GM19455 (cell line): ENCODE data around the gene POTEH.
"Not testable (repeated sequence)": the region's sequence is repeated elsewhere in the genome, so short reads cannot be mapped to it uniquely, and the experiment has no call there.

Experiments used
- ATAC-seq: cut with Tn5 transposase; IDR thresholded peaks from one replicate; pipeline ENCODE4 v1.9.1; 2021; ENCODE audit not compliant: unreplicated experiment

POTEH gene

DNA sequence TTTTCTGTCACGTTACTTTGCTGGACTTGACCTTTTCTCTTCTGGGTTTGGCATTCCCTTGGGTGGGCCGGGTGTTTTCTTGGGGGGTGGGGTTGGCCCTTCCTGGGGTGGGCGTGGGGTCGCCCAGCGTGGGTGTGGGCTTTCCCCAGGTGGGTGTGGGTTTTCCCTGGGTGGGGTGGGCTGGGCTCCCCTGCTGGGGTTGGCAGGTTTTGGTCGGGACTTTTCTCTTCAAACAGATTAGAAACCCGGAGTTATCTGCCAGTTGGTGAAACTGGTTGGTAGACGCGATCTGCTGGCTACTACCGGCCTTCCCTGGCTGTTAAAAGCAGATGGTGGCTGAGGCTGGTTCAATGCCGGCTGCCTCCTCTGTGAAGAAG lies at the start of gene POTEH:
Gene POTEH (plus strand): TSS at position 278 of the 377 bp plus-strand sequence. CDS start 52 bp downstream, at position 330.
- ATAC-seq: not testable (repeated sequence)

DNA sequence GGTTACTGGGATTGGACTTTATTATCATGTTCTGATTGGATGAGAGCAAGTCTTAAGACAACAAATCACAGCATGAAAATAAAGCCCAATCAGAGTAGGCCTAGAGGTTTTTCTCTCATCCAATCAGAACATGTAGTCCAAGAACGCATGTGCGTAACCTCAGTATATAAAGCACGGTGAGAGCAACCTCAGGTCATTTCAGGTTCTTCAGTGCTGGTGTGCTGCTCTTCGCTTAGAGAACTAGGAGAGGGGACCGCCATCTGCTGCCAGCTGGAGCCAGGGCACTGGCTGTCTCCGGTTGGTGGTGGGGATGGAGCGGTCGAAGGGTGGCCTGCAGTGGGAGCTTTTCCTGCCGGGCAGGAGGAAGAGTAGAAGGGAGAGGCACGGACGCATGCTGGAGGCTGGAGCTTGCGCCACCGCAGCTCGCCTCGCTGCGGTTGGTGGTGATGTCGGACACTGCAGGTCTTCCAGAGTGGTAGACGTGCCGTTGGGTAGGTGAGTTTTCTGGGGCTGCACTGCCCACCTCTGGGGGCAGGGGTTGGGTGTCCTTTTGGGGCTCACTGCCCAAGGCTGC lies 47.5 kb upstream of the POTEH start:
- not testable (repeated sequence) for ATAC-seq

DNA sequence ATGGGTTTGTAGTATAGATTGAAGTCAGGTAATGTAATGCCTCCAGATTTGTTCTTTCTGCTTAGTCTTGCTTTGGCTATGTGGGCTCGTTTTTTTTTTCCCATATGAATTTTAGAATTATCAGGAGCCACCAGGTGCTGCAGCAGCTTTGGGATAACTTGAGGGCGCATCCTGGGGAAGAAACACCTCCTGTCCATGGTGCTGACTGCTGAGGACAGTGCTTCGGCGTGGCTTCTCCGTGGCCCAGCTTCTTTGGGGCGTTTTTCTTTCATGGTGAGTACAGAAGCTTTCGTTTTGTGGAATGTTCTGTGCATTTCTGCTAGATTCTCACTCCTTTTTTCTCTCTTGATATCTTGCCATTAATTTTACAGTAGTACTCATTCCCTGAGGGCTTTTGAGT lies 37.9 kb upstream of the POTEH start:
- not testable (repeated sequence) for ATAC-seq

DNA sequence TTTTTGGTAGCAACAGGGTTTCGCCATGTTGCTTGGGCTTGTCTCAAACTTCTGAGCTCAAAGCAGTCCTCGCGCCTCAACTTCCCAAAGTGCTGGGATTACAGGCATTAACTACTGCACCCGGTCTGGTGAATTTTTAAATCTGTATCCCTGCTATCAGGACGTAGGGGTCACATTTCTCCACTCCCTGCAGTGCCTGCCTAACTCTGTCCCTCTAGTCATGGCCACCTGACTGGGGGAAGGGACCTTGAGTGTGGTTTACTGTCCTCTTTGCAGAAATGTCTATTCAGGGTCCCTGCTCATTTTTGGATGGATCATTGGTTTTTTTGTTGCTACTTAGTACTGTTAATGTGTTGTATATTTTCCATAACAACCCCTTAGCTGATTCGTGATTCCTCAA lies 37.1 kb upstream of the POTEH start:
- not testable (repeated sequence) for ATAC-seq

DNA sequence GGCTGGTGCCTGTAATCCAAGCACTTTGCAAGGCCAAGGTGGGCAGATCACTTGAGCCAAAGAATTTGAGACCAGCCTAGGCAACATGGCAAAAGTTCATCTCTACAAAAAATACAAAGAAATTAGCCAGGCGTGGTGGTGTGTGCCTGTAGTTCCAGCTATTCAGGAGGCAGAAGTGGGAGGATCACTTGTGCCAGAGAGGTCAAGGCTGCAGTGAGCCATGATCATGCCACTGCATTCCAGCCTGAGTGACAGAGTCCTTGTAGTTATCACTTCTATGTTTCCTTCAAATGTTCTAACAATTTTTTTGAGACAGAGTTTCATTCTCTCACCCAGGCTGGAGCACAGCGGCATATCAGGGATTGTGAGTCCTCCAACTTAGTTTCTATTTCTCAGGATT lies 36.6 kb upstream of the POTEH start:
- not testable (repeated sequence) for ATAC-seq

DNA sequence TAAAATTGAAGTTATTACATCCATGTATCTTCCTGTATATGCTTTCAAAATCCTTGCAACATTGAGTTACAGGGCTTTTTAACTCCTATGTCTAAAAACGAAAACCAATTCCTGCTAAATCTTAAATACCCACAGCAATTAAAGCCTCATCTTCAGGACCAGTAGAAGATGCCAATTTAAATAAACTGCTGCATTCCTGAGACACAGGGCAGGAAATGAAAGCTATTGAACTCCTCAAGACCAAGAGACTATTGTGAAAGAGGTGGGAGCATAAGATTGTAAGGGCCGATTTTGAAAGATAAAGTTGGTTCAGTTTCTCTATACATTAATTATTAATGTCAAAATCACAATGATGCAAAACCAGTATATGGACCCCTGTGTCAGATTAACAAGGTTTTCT lies 28.7 kb upstream of the POTEH start:
- ATAC-seq: not testable (repeated sequence)

DNA sequence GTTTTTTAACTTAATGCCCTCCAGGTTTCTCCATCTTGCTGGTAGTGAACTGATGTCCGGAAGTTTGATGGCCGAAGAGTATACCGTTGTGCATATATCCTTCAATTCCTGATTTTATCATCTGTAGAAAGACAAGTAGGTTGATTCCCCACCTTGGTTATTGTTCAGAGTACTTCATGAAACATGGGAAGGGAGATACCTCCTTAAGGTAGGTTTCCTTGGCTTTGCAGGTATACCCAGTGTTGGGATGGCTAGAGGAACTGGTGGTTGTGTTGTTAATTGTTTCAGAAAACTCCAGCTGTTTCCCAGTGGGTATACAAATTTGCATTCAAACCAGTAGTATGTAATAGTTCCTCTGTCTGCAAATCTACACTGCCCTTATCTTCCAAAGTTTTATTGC lies 25.1 kb upstream of the POTEH start:
- ATAC-seq: not testable (repeated sequence)

DNA sequence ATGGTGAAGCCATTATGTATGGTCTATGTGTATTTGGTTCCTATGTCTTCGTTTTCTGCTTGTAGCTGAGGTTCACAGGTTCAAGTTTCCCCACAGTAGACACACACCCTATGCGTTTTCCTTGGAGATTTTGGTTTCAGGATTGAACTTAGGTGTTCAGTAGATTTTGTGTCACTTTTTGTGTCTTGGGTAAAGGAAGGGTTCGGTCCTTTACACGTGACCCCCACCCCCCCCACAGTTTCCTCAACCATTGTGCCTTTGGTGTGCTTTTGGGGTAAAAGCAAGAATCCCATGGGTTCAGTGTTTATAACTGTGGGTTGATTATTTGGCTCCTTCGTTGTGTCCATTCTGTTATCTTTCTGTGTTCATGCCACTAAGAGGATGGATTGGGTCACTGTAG lies 24.3 kb upstream of the POTEH start:
- not testable (repeated sequence) for ATAC-seq

DNA sequence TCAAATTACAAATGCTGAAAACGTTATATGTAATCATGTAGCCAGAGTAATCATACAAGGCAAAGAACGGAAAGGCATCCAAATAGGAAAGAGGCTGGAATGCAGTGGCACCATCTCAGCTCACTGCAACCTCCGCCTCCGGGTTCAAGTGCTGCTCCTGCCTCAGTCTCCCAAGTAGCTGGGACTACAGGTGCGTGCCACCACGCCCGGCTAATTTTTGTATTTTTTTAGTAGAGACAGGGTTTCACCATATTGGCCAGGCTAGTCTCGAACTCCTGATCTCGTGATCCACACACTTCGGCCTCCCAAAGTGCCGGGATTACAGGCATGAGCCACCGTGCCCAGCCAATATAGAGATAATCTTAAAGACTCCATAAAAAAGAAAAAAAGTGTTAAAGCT lies 20.4 kb upstream of the POTEH start:
- not testable (repeated sequence) for ATAC-seq

DNA sequence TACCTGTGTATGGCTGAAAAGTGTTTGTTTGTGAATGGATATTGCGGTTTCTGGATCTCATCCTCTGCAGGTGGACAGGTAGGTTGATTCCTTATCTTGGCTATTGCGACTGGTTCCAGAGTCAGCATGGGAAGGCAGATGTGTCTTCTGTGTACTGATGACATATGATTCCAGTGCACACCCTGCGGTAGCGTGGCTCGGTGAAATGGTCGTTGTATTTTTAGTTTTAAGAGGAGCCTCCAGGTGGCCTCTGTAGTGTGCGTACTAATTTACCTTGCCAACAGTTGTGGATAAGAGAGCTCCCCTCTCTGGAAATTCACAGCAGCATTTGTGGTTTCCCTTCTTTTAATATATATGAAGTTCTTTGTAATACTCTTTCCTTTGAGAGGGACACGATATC lies 10.1 kb upstream of the POTEH start:
- not testable (repeated sequence) for ATAC-seq

DNA sequence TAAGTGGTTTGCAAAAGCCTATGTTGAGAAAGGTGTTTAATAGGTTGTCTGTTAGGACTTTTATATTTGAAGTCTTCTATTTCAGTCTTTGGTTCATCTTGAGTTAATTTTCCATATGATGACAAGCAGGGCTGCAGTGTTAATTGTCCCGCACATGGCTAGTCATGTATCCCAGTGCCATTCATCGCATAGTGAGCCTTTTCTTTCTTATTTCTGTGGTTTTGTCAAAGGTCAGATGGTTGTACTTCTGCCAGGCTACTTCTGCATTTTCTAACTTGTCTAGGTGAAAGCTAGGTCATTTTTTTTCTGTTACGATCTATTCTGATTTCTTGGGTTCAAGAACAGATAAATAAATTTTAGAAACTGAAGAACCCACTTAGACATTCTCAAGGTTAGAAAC lies 5.7 kb upstream of the POTEH start:
- ATAC-seq: not testable (repeated sequence)

DNA sequence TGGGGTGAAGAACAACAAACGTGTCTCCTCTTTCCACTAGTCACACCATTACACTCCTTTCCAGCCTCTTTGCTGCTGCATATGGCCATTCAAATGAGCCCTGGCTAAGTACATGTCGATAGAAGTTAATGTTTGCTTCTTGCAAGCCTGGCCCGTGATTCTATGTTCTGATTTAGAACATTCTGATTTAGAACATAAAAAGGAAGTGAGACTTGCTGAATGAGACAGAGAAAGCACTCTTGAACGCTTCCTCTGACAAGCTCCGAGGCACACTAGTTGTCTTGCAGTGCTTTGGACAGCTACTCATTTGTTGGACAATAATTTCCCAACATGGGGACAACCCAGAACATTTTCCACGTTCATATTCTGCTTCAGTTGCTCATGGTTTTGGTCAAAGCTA lies 5.1 kb upstream of the POTEH start:
- ATAC-seq: not testable (repeated sequence)

DNA sequence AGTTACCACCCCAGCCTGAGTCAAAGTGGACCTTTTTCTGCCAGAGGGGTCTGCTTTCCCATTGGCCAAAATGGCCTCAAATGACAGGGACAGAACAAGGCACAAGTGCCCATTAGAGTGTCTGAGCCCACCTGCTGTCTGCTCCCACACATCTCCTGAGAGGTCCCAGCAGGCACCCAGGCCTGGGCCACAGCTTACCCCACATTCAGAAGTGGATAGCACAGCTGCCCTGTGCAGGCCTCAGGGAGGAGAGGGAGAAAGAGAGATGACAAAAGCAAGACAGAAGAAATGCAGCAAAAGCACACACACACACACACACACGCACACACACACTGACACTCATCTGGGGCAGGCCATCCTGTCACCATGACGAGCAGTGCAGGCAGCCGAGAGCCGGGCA lies 4.2 kb upstream of the POTEH start:
- ATAC-seq: not testable (repeated sequence)

DNA sequence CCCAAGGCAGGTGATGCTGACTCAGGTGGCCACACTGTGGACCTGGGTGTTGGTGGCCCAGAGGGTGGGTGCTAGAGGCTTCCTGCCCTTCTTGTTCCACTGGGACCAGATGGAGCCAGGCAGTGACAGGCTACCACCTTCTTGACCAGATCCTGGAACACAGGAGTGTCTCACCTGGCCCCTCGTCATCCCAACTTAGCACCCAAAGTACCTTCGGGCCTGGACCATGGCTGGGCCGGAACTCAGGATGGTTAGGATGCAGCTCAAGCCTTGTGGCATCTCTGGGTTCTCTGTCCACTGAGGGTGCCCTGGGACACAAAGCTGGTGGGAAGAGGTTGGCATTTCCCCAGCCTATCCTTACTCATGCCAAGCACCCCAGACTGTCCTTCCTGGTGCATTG lies 2.7 kb upstream of the POTEH start:
- not testable (repeated sequence) for ATAC-seq

DNA sequence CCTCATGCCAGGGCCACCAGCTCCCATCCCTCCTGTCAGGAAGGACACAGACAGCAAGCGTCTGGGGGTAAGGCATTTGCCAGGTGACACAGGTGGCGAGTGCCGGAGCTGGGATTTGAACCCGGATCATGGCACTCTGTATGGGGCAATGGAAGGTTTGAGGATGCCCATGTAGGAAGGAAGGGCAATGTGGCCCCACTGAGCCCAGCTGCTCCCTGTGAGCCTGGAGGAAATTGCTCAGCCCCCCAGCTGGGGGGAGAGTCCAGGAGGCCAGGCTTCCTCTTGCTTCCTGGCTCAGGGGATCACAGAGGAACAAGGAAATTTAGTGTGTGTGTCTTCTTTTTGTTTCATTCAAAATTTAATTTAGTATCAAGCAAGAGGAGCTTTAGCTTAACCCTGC lies 2.1 kb upstream of the POTEH start:
- not testable (repeated sequence) for ATAC-seq

DNA sequence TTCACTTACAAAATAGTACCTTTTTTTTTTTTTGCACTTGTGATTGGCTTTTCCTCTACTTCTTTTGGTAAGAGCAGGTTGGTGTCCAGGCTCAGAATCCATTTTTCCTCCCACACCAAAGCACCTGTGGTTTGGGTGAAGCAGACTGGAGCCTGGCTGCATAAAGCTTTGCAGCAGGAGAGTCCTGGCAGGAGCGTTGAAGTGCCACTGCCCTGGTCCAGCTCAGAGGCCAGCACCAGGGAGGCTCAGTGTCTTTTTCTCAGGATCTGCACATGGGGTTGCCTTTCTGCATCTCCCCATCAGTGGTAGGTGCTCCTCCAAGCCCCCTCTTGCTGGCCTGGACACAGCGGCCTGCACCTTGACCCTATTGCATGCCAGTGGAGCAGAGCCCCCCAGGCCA lies 1.7 kb upstream of the POTEH start:
- not testable (repeated sequence) for ATAC-seq

DNA sequence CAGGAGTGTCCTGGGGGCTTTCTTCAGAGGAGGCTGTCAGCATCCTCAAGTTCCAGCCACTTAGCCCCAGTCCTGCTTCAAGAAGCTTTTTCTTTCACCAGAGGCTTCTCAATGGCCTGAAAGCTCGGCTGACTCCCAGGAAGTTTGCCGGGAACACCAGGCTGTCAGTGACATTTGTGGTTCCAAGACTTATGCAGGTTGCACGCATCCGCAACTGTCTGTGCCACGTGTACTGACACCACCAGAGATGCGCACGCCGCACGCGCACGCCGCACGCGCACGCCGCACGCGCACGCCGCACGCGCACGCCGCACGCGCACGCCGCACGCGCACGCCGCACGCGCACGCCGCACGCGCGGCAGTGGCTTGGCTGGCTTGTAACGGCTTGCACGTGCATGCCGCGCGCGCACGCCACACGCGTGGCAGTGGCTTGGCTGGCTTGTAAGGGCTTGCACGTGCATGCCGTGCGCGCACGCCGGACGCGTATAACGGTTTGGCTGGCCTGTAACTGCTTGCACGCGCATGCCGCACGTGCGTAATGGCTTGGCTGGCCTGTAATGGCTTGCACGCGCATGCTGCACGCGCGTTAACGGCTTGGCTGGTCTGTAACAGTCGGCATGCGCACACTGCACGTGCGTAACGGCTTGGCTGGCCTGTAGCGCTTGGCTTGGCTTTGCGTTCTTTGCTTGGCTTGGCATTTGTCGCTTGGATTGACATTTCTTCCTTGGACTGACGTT lies 646 bp upstream of the POTEH start:
- not testable (repeated sequence) for ATAC-seq

DNA sequence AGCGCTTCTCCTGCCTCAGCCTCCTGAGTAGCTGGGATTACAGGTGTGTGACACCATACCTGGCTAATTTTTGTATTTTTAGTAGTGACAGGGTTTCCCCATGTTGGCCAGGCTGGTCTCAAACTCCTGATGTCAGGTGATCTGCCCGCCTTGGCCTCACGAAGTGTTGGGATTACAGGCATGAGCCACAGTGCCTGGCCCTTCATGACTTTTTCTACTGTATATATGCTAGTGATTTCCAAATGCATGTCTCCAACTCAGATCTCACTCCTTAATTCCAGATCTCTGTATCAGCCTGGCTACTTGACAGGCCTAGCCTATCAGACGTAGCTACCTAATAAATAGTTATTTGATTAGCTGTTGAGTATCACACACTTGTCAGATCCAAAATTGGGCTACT lies 23.8 kb downstream of the POTEH start:
- not testable (repeated sequence) for ATAC-seq

DNA sequence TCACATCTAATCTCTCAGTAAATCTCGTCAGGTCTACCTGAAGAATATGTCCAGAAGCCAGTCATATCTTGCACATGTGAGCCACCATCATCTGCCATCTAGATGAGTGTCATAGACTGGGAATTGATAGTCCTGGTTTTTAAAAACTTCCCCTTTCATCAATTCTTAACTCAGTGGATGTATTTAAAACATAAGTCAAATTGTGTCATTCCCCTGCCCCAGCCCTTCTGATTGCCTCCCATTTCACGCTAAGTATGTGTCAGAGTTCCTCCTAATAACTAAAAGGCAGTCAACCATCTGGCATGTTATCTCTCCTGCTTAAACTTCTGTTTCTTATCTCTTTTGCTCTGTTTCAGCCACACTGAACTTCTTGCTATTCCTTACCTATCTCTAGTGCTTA lies 24.3 kb downstream of the POTEH start:
- not testable (repeated sequence) for ATAC-seq

DNA sequence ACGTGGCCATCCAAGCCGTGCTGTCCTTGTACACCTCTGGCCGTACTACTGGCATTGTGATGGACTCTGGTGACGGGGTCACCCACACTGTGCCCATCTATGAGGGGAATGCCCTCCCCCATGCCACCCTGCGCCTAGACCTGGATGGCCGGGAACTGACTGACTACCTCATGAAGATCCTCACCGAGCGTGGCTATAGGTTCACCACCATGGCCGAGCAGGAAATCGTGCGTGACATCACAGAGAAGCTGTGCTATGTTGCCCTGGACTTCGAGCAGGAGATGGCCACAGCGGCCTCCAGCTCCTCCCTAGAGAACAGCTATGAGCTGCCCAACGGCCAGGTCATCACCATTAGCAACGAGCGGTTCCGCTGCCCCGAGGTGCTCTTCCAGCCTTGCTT lies 32.1 kb downstream of the POTEH start:
- not testable (repeated sequence) for ATAC-seq

DNA sequence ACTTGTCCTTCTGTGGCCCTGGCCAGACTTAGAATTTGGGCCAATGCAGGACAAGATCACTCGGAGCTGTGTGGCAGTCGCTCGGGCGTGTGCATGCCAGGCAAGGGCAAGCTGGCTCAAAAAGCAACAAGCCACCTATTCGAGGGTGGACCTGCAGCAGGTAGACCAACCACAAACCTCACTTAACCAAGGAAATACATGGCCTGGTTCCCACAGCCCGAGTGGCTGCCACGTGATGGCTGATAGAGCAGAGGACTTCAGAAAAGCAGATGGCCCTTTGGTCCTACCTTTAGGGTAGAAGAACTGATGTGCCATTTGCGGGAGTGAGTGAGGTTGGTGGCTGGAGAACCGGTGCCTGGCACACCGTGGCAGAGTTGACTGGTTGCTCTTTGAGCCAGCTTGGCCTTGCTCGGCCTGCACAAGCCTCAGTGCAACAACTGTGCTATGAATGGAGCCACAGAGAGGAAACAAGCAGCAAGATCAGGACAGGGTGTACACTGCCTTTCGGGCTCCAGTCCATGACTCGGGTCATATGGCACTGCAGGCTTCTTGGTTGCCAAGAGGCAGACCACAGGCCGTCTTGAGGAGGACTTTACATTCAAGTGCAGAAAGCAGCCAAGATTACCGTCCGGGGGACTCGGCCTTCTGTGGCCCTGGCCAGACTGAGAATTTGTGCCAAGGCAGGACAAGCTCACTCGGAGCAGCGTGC lies 39.5 kb downstream of the POTEH start:
- ATAC-seq: not testable (repeated sequence)

DNA sequence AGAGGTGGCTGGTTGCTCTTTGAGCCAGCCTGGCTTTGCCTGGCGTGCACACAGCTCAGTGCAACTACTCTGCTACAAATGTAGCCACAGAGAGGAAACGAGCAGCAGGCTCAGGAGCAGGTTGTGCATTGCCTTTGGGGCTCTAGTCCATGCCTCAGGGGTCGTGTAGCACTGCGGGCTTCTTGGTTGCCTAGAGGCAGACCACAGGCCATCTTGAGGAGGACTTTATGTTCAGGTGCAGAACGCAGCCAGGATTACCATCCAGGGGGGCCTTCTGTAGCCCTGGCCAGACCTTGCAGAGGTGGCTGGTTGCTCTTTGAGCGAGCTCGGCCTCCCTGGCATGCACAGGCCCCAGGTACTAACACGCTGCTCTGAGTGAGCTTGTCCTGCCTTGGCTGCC lies 41.2 kb downstream of the POTEH start:
- not testable (repeated sequence) for ATAC-seq
